Keratinocyte (primary cell): ENCODE results near the gene PIP4P1. TPM values are rescaled to one million over a fixed set of nuclear protein-coding genes. Genes with fewer than 3 reads are reported as not detected.

Source experiments
- DNase-seq: peaks from one replicate; pipeline ENCODE4 v3.0.0-alpha.2; 2011; ENCODE audit warnings: low read depth, missing footprints, low spot score
- FAIRE-seq: peaks from 2 replicates; lab custom pipeline; 2011; peaks lifted over from hg19 to GRCh38; lab: Jason Lieb, UNC
- H2AFZ ChIP-seq: 2 replicates; pipeline ENCODE4 v1.6.0; 2012; ENCODE audit warnings: low read length, control low read depth, inconsistent platforms; ENCODE audit not compliant: control insufficient read depth
- H3K27ac ChIP-seq: 2 replicates; pipeline ENCODE4 v1.5.1; 2011; ENCODE audit warnings: low read length; ENCODE audit not compliant: control insufficient read depth, insufficient read depth
- H3K27me3 ChIP-seq: 3 replicates; pipeline ENCODE4 v1.6.0; 2011; ENCODE audit warnings: low read length; ENCODE audit not compliant: control insufficient read depth, insufficient read depth; ENCODE audit errors: extremely low read depth
- H3K36me3 ChIP-seq, 2 experiments: 2 replicates in 1 of 2; 3 replicates in 1 of 2; pipeline ENCODE4 v1.5.1; 2011; ENCODE audit warnings: low read length in 2 of 2, mild to moderate bottlenecking in 1 of 2; ENCODE audit not compliant: control insufficient read depth in 2 of 2, insufficient read depth in 2 of 2; ENCODE audit errors: extremely low read depth in 1 of 2
- H3K4me1 ChIP-seq: 3 replicates; pipeline ENCODE4 v1.5.1; 2011; ENCODE audit warnings: low read length; ENCODE audit not compliant: control insufficient read depth, insufficient read depth; ENCODE audit errors: extremely low read depth
- H3K4me2 ChIP-seq: 3 replicates; pipeline ENCODE4 v1.6.0; 2011; ENCODE audit warnings: low read depth, low read length; ENCODE audit not compliant: control insufficient read depth, insufficient read depth; ENCODE audit errors: extremely low read depth
- H3K4me3 ChIP-seq, 3 experiments: fragments of 200-600 bp in 1 of 3; sonication (generic) in 1 of 3; 2 replicates in 2 of 3; 3 replicates in 1 of 3; pipeline ENCODE4 v1.5.1; 2011 to 2016; ENCODE audit warnings: low read length in 3 of 3, mild to moderate bottlenecking in 3 of 3, control low read depth in 2 of 3, inconsistent platforms in 1 of 3, low read depth in 1 of 3, mixed read lengths in 1 of 3, mixed run types in 1 of 3, moderate library complexity in 1 of 3; ENCODE audit not compliant: control insufficient read depth in 2 of 3, insufficient read depth in 2 of 3; ENCODE audit errors: extremely low read depth in 1 of 3
- H3K79me2 ChIP-seq: 2 replicates; pipeline ENCODE4 v1.6.0; 2012; ENCODE audit warnings: low read length; ENCODE audit not compliant: control insufficient read depth, insufficient read depth
- H3K9ac ChIP-seq: 3 replicates; pipeline ENCODE4 v1.6.0; 2011; ENCODE audit warnings: low read length; ENCODE audit not compliant: control insufficient read depth, insufficient read depth; ENCODE audit errors: extremely low read depth
- H3K9me1 ChIP-seq: 3 replicates; pipeline ENCODE4 v1.6.0; 2011; ENCODE audit warnings: low read length; ENCODE audit not compliant: control insufficient read depth, insufficient read depth; ENCODE audit errors: extremely low read depth
- H3K9me3 ChIP-seq: 2 replicates; pipeline ENCODE4 v1.5.1; 2012; ENCODE audit warnings: low read depth, low read length; ENCODE audit not compliant: control insufficient read depth
- H4K20me1 ChIP-seq: 3 replicates; pipeline ENCODE4 v1.6.0; 2011; ENCODE audit warnings: low read length; ENCODE audit not compliant: control insufficient read depth, insufficient read depth; ENCODE audit errors: extremely low read depth
- CTCF ChIP-seq, 3 experiments: IDR thresholded peaks in 1 of 3; conservative IDR thresholded peaks in 1 of 3; optimal IDR thresholded peaks in 1 of 3; 2 replicates in 2 of 3; 3 replicates in 1 of 3; pipeline versions ENCODE3 to v1.5.1; 2011; ENCODE audit warnings: low read length in 3 of 3, mild to moderate bottlenecking in 3 of 3, moderate library complexity in 2 of 3, control low read depth in 1 of 3, inconsistent platforms in 1 of 3; ENCODE audit not compliant: insufficient read depth in 2 of 3; ENCODE audit errors: extremely low read depth in 1 of 3
- EZH2 ChIP-seq: IDR thresholded peaks from one replicate; pipeline ENCODE4 v1.6.1; 2012; ENCODE audit warnings: inconsistent platforms, mild to moderate bottlenecking, low read length, moderate library complexity
- dilution Hi-C: fragments of 300-500 bp; cut with MboI; formaldehyde crosslinking; loops from one replicate; pipeline ENCODE4 v1.7.0; 2020; ENCODE audit warnings: low sequenced_read_pairs; ENCODE audit not compliant: extremely low pct_ligation_motif_present
- polyA plus RNA-seq, 5 experiments: library from polyadenylated mRNA; depleted of rRNA in 3 of 5; stranded (reverse) in 3 of 5; stranded (forward) in 1 of 5; unstranded in 1 of 5; fragments of >200 nt; gene quantifications; 1 replicate in 1 of 5; 2 replicates in 3 of 5; 3 replicates in 1 of 5; pipeline versions ENCODE4 v1.2.1 to v1.2.3, GENCODE V29; 2011 to 2012; ENCODE audit warnings: missing spikeins in 2 of 5, low read depth in 1 of 5, low replicate concordance in 1 of 5

Gene PIP4P1
- polyA plus RNA-seq, 1 donor (not counting 4 experiments of a cell fraction or from before 2014, with no cell fraction given): 35.6 TPM

GRCh38 chr14:20489093-20489994, 28.1 kb upstream of the PIP4P1 start:
- Histone ChIP-seq H3K4me1 (peaks cover 18% of the 10 kb centered on the region), H3K4me3 (no peak overlapping the region), H4K20me1 (no peaks in the 10 kb centered on the region), H3K36me3 (no peaks in the 10 kb centered on the region), H2AFZ (no peak overlapping the region), H3K9ac (no peak overlapping the region), H3K27ac (no peak overlapping the region), H3K9me1 (no peaks in the 10 kb centered on the region), H3K79me2 (no peaks in the 10 kb centered on the region), H3K27me3 (no peaks in the 10 kb centered on the region), H3K9me3 (no peaks in the 10 kb centered on the region), H3K4me2 (peak overlapping the region; percentile 65)
- dilution Hi-C loops: no loop called here
- peak; percentile 57 for FAIRE-seq
- TF ChIP-seq CTCF (optimal IDR thresholded peaks at IDR 0.05 in 1 of 3, IDR thresholded peaks at IDR 0.05 in 1 of 3, conservative IDR thresholded peaks at IDR 0.05 in 1 of 3; ENCODE audit: extremely low read depth in 1 of 3, insufficient read depth in 2 of 3, low read length in 3 of 3) (no peak), EZH2 (no peak)
- DNase-seq: no peak

GRCh38 chr14:20487396-20487725, 26.1 kb upstream of the PIP4P1 start:
- Histone ChIP-seq H3K27me3 (no peaks in the 10 kb centered on the region), H2AFZ (no peak overlapping the region), H3K4me1 (peaks cover 15% of the 10 kb centered on the region), H4K20me1 (no peaks in the 10 kb centered on the region), H3K36me3 (no peaks in the 10 kb centered on the region), H3K9ac (no peak overlapping the region), H3K27ac (no peak overlapping the region), H3K79me2 (no peaks in the 10 kb centered on the region), H3K9me3 (no peaks in the 10 kb centered on the region), H3K4me2 (no peak overlapping the region), H3K9me1 (no peaks in the 10 kb centered on the region), H3K4me3 (no peak overlapping the region)
- peak in 1 of 3 experiments; percentile 26 for TF ChIP-seq CTCF (optimal IDR thresholded peaks at IDR 0.05 in 1 of 3, IDR thresholded peaks at IDR 0.05 in 1 of 3, conservative IDR thresholded peaks at IDR 0.05 in 1 of 3; ENCODE audit: extremely low read depth in 1 of 3, insufficient read depth in 2 of 3, low read length in 3 of 3)
- TF ChIP-seq EZH2: no peak
- no peak for FAIRE-seq
- DNase-seq: no peak
- dilution Hi-C loops: no loop called here
